GM12878 (cell line): ENCODE data around the gene TIGD1. TPM values are rescaled to one million over a fixed set of nuclear protein-coding genes. Genes with fewer than 3 reads are reported as not detected.

Experiments
- ATAC-seq: fragments of 200-7000 bp; cut with Tn5 transposase; 3 replicates; pipeline ENCODE4 v1.9.1; 2020; ENCODE audit warnings: mild to moderate bottlenecking, moderate library complexity
- BruUV-seq: library from RNA; stranded (reverse); fragments of 400-500 nt; replicated peaks from 2 replicates; lab custom pipeline; 2021; lab: Mats Ljungman, UMichigan
- CTCF ChIA-PET: fragments of 300-600 bp; sonication (Branson Sonifier 250); formaldehyde crosslinking; extraction: SDS; loops from one replicate; lab custom pipeline; 2021; ENCODE audit warnings: inconsistent platforms; lab: Yijun Ruan, JAX
- POLR2A ChIA-PET: fragments of 350-600 bp; formaldehyde crosslinking; extraction: SDS; loops from one replicate; lab custom pipeline; 2021; ENCODE audit warnings: inconsistent platforms; lab: Charles Lee
- RAD21 ChIA-PET: fragments of 300-600 bp; sonication (Branson Sonifier 250); formaldehyde crosslinking; loops from one replicate; lab custom pipeline; 2023; ENCODE audit warnings: antibody characterized with exemption; ENCODE audit not compliant: unreplicated experiment; lab: Charles Lee
- SMC1A ChIA-PET: fragments of 300-600 bp; sonication (Branson Sonifier 250); formaldehyde crosslinking; loops from one replicate; lab custom pipeline; 2023; ENCODE audit not compliant: unreplicated experiment, uncharacterized antibody; lab: Charles Lee
- DNase-seq: peaks from one replicate; pipeline ENCODE4 v3.0.0-alpha.2; 2011; ENCODE audit warnings: low read depth, low spot score
- FAIRE-seq: peaks from 3 replicates; lab custom pipeline; 2011; peaks lifted over from hg19 to GRCh38; lab: Jason Lieb, UNC
- H2AFZ ChIP-seq: 2 replicates; pipeline ENCODE4 v1.6.0; 2011; ENCODE audit warnings: low read depth, low read length, control low read depth; ENCODE audit not compliant: control insufficient read depth
- H3K27ac ChIP-seq: 2 replicates; pipeline ENCODE4 v1.5.1; 2011; ENCODE audit warnings: control low read depth; ENCODE audit not compliant: control insufficient read depth, insufficient read depth
- H3K27me3 ChIP-seq, 2 experiments: replicated peaks in 1 of 2; 2 replicates each; pipeline versions ENCODE4 v1.6.0 to v1.6.1; 2011; ENCODE audit warnings: low read length in 1 of 2; ENCODE audit not compliant: control insufficient read depth in 2 of 2, insufficient read depth in 2 of 2
- H3K36me3 ChIP-seq, 2 experiments: 2 replicates each; pipeline ENCODE4 v1.5.1; 2011; ENCODE audit warnings: low read length in 1 of 2; ENCODE audit not compliant: control insufficient read depth in 2 of 2, insufficient read depth in 2 of 2
- H3K4me1 ChIP-seq: 2 replicates; pipeline ENCODE4 v1.6.1; 2011; ENCODE audit warnings: mild to moderate bottlenecking, low read length, moderate library complexity, mixed read lengths; ENCODE audit not compliant: control insufficient read depth, insufficient read depth
- H3K4me2 ChIP-seq: 2 replicates; pipeline ENCODE4 v1.6.0; 2011; ENCODE audit warnings: control low read depth; ENCODE audit not compliant: control insufficient read depth, insufficient read depth
- H3K4me3 ChIP-seq: fragments of 200-600 bp; sonication (generic); 2 replicates; pipeline ENCODE4 v1.5.1; 2016
- H3K79me2 ChIP-seq: 2 replicates; pipeline ENCODE4 v1.6.0; 2011; ENCODE audit warnings: low read length; ENCODE audit not compliant: control insufficient read depth, insufficient read depth
- H3K9ac ChIP-seq: 2 replicates; pipeline ENCODE4 v1.8.0; 2011; ENCODE audit warnings: low read length, control low read depth, mixed read lengths; ENCODE audit not compliant: control insufficient read depth, insufficient read depth
- H3K9me3 ChIP-seq: replicated peaks from 3 replicates; pipeline ENCODE4 v1.5.1; 2011; ENCODE audit warnings: mild to moderate bottlenecking, low read length; ENCODE audit not compliant: control insufficient read depth, insufficient read depth
- H4K20me1 ChIP-seq: 2 replicates; pipeline ENCODE4 v1.6.0; 2011; ENCODE audit not compliant: control insufficient read depth, insufficient read depth
- BCL11A ChIP-seq: IDR thresholded peaks from 2 replicates; pipeline ENCODE4 v1.6.1; 2011; ENCODE audit warnings: low read depth, low read length
- CEBPB ChIP-seq, 2 experiments: fragments of 150-350 bp in 1 of 2; IDR thresholded peaks; 2 replicates each; pipeline ENCODE4 v1.6.1; 2012 to 2014; ENCODE audit warnings: low read depth in 2 of 2, low read length in 2 of 2, borderline replicate concordance in 1 of 2, inconsistent platforms in 1 of 2
- HDAC6 ChIP-seq: fragments of 200-600 bp; sonication (generic); IDR thresholded peaks from one replicate; pipeline ENCODE4 v1.8.0; 2017; ENCODE audit warnings: antibody characterized with exemption; ENCODE audit not compliant: unreplicated experiment
- NFYA ChIP-seq: IDR thresholded peaks from 2 replicates; pipeline ENCODE4 v1.6.1; 2011; ENCODE audit warnings: low read depth, mild to moderate bottlenecking, low read length, improper control_type of control experiment, borderline replicate concordance
- NFYB ChIP-seq: IDR thresholded peaks from 2 replicates; pipeline ENCODE4 v1.6.1; 2011; ENCODE audit warnings: low read depth, mild to moderate bottlenecking, low read length, improper control_type of control experiment, moderate library complexity; ENCODE audit not compliant: insufficient read depth
- WGBS: methylation state at CpG from one replicate; pipeline ENCODE4 v1.1.6; 2016; ENCODE audit warnings: low lambda C conversion rate; ENCODE audit not compliant: insufficient replicate concordance, insufficient coverage; ENCODE audit errors: missing lambda C conversion rate; 5-methylcytosine and 5-hydroxymethylcytosine counted together
- in situ Hi-C: fragments of 300-500 bp; cut with MboI; formaldehyde crosslinking; loops from 9 replicates; pipeline ENCODE4 v1.14.3; 2018; ENCODE audit warnings: mixed read lengths
- intact Hi-C: fragments of 100-400 bp; cut with micrococcal nuclease; formaldehyde crosslinking; loops from one replicate; pipeline ENCODE4 v1.14.2; 2022; ENCODE audit not compliant: unreplicated experiment
- polyA plus RNA-seq, 11 experiments: library from polyadenylated mRNA; depleted of rRNA in 4 of 11; unstranded in 6 of 11; stranded (reverse) in 5 of 11; fragments of >200 nt; fragmentation: Nextera tagmentation in 4 of 11; fragmentation: Illumina TruSeq in 1 of 11; extraction: Ambion mirVana in 4 of 11; extraction: Trizol in 1 of 11; gene quantifications; 1 replicate in 1 of 11; 2 replicates in 10 of 11; pipeline versions ENCODE4 v1.2.1 to v1.2.3, GENCODE V29; 2011 to 2016; ENCODE audit warnings: inconsistent platforms in 2 of 11, missing spikeins in 2 of 11, low read depth in 1 of 11
- total RNA-seq, 4 experiments: library from RNA; depleted of rRNA in 3 of 4; stranded (reverse); fragments of >200 nt in 3 of 4; fragmentation: Illumina TruSeq in 1 of 4; extraction: Trizol in 1 of 4; gene quantifications; 2 replicates each; pipeline versions ENCODE4 v1.2.1 to v1.2.3, GENCODE V29; 2013 to 2021
- TF ChIP-seq, protein P1 (sequence below): IDR thresholded peaks from 2 replicates; pipeline ENCODE4 v1.6.1; 2012; ENCODE audit warnings: mild to moderate bottlenecking, low read depth, low read length

TIGD1 gene
- total and polyA plus RNA-seq, 10 of the 15 experiments (the other 5 are each of a cell fraction or from before 2014, with no cell fraction given), result 1.4 to 8.4 (median 5.6) TPM

DNA sequence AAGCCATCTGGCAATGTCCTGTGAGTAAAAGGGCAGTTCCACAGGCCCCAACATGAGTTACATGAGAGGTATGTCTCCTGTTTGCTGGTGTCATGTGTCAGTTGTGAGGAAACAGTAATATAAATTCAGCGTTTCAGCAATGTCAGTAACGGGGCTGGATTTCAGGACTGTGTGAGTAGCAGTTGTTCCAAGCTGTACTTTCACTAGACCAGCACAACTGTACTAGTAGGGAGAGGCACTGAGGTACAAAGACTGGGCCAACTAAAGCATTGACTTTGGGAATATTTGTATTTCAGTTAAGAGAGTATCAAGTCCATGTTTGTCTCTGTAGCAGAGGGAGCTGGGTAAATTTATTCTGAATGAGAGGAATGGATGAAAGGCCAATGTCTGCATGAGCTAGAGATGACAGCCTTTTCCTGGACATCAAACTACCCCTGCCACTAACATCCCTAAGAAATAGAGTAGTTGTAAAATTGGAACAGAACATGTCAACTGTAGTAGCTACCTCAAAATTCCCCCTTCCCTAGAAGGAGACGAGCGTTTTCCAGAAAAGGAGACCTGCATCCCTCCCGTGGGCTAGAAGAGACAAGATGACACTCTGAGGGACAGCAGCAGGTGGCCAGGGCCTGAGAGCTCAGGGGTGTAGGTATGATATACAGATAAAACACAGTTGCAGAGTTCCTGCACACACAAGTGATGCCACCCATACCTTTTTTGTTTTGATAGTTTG, 24.5 kb upstream of the TIGD1 start:
- Histone ChIP-seq H3K4me3 (no peak overlapping the region), H3K79me2 (no peaks in the 10 kb centered on the region), H3K9me3 (no peaks in the 10 kb centered on the region), H3K9ac (no peak overlapping the region), H4K20me1 (no peaks in the 10 kb centered on the region), H3K4me2 (no peak overlapping the region), H3K27me3 (no peaks in the 10 kb centered on the region), H3K36me3 (peaks cover 0 to 26% of the 10 kb centered on the region in 2 experiments), H2AFZ (no peak overlapping the region), H3K27ac (no peak overlapping the region), H3K4me1 (peaks cover 3% of the 10 kb centered on the region; the same call in 1 of the 2 replicates)
- intact Hi-C loops (no loop called here), in situ Hi-C loops (no loop called here)
- ChIA-PET CTCF (no interaction called here), SMC1A (no interaction called here), RAD21 (no interaction called here), POLR2A (interaction anchor here (0.6 kb wide), 1 partner anchor 400 kb away, joined by 3 read pairs; no protein-coding TSS in a partner anchor)
- no TSS peak for BruUV-seq
- ATAC-seq, result no peak
- DNase-seq, result no peak
- WGBS, result 96% methylated on average over 5 of the region's 5 CpGs
- no peak for FAIRE-seq
- no peak for TF ChIP-seq HDAC6
- TF ChIP-seq, protein P1, sequence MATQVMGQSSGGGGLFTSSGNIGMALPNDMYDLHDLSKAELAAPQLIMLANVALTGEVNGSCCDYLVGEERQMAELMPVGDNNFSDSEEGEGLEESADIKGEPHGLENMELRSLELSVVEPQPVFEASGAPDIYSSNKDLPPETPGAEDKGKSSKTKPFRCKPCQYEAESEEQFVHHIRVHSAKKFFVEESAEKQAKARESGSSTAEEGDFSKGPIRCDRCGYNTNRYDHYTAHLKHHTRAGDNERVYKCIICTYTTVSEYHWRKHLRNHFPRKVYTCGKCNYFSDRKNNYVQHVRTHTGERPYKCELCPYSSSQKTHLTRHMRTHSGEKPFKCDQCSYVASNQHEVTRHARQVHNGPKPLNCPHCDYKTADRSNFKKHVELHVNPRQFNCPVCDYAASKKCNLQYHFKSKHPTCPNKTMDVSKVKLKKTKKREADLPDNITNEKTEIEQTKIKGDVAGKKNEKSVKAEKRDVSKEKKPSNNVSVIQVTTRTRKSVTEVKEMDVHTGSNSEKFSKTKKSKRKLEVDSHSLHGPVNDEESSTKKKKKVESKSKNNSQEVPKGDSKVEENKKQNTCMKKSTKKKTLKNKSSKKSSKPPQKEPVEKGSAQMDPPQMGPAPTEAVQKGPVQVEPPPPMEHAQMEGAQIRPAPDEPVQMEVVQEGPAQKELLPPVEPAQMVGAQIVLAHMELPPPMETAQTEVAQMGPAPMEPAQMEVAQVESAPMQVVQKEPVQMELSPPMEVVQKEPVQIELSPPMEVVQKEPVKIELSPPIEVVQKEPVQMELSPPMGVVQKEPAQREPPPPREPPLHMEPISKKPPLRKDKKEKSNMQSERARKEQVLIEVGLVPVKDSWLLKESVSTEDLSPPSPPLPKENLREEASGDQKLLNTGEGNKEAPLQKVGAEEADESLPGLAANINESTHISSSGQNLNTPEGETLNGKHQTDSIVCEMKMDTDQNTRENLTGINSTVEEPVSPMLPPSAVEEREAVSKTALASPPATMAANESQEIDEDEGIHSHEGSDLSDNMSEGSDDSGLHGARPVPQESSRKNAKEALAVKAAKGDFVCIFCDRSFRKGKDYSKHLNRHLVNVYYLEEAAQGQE, result no peak
- no peak for TF ChIP-seq NFYA
- no peak for TF ChIP-seq NFYB
- no peak for TF ChIP-seq BCL11A
- no peak for TF ChIP-seq CEBPB (IDR thresholded peaks at IDR 0.05; ENCODE audit: borderline replicate concordance in 1 of 2, low read depth in 2 of 2, low read length in 2 of 2)
